Measurements from ENCODE around the gene CERS6.

- no peak for TF ChIP-seq POLR2A (IDR thresholded peaks at IDR 0.05)
- no peak for TF ChIP-seq CTCF (IDR thresholded peaks at IDR 0.05)
Observed at GRCh38 chr2:168528016-168528415, 71.9 kb downstream of the CERS6 start.
